HEK293 (cell line): Measurements from ENCODE around the gene TNFSF4.

Experiments used
- HOXA7 ChIP-seq: sonication (generic); formaldehyde crosslinking; IDR thresholded peaks from 2 replicates; pipeline ENCODE4 v1.8.1; 2022; ENCODE audit warnings: missing genetic modification reagents, borderline replicate concordance
- KLF10 ChIP-seq: fragments of 450-650 bp; IDR thresholded peaks from 2 replicates; pipeline ENCODE4 v1.5.1; 2018; ENCODE audit warnings: missing biosample characterization, mild to moderate bottlenecking, missing genetic modification characterization
- REPIN1 ChIP-seq: fragments of 450-650 bp; formaldehyde crosslinking; IDR thresholded peaks from 2 replicates; pipeline ENCODE4 v1.5.1; 2017; ENCODE audit warnings: missing biosample characterization, missing genetic modification characterization, low read depth
- ZBTB7A ChIP-seq: fragments of 450-650 bp; formaldehyde crosslinking; IDR thresholded peaks from 2 replicates; pipeline ENCODE4 v1.5.1; 2016; ENCODE audit warnings: low read depth, missing biosample characterization, missing genetic modification characterization
- ZNF654 ChIP-seq: fragments of 450-650 bp; formaldehyde crosslinking; IDR thresholded peaks from 2 replicates; pipeline ENCODE4 v1.5.1; 2016; ENCODE audit warnings: low read depth, missing biosample characterization, missing genetic modification characterization
- ZNF658 ChIP-seq: fragments of 450-650 bp; formaldehyde crosslinking; IDR thresholded peaks from 2 replicates; pipeline ENCODE4; 2016; ENCODE audit warnings: missing biosample characterization, missing genetic modification characterization
- ZNF670 ChIP-seq: fragments of 450-650 bp; formaldehyde crosslinking; IDR thresholded peaks from 2 replicates; pipeline ENCODE4 v1.5.1; 2016; ENCODE audit warnings: missing biosample characterization, missing genetic modification characterization, low read depth
- ZNF785 ChIP-seq: fragments of 450-650 bp; formaldehyde crosslinking; IDR thresholded peaks from 2 replicates; pipeline ENCODE4 v1.5.1; 2016; ENCODE audit warnings: missing biosample characterization, missing genetic modification characterization
- TF ChIP-seq, protein P1 (sequence below): fragments of 450-650 bp; formaldehyde crosslinking; IDR thresholded peaks from 2 replicates; pipeline ENCODE4 v1.5.1; 2016; ENCODE audit warnings: missing biosample characterization, missing genetic modification characterization

DNA sequence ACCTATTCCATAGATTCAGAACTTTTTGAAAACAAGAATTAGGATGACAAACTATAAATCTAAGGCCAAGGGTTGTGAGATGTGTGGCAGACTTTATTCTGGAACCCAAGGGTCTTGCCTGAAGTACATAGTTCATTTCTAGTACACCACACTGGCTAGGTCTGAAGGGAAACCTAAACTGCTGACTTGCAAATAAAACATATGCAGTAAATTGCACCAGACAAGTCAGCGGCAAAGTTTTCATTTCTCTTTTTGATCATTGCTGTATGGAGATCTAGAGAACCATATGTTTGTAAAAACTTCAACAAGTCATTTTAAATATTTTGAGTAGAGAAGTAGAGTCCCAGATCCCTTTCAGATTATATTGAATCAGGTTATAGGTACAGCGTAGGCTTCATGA is 43.9 kb downstream of the TNFSF4 start:
- TF ChIP-seq HOXA7 = no peak
- TF ChIP-seq ZNF654 (tag by site-specific recombination) = no peak
- TF ChIP-seq, protein P1, sequence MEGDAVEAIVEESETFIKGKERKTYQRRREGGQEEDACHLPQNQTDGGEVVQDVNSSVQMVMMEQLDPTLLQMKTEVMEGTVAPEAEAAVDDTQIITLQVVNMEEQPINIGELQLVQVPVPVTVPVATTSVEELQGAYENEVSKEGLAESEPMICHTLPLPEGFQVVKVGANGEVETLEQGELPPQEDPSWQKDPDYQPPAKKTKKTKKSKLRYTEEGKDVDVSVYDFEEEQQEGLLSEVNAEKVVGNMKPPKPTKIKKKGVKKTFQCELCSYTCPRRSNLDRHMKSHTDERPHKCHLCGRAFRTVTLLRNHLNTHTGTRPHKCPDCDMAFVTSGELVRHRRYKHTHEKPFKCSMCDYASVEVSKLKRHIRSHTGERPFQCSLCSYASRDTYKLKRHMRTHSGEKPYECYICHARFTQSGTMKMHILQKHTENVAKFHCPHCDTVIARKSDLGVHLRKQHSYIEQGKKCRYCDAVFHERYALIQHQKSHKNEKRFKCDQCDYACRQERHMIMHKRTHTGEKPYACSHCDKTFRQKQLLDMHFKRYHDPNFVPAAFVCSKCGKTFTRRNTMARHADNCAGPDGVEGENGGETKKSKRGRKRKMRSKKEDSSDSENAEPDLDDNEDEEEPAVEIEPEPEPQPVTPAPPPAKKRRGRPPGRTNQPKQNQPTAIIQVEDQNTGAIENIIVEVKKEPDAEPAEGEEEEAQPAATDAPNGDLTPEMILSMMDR (tag by site-specific recombination) = no peak
- no peak for TF ChIP-seq ZNF658 (tag by site-specific recombination)
- no peak for TF ChIP-seq KLF10 (tag by site-specific recombination)
- no peak for TF ChIP-seq ZNF785
- no peak for TF ChIP-seq ZBTB7A
- TF ChIP-seq ZNF670 (tag by site-specific recombination) = no peak
- TF ChIP-seq REPIN1 (tag by site-specific recombination) = no peak
